CD4-positive, alpha-beta T cell treated with Interleukin-12 subunit alpha and Interleukin-12 subunit beta, for 1 hour (primary cell): Measurements from ENCODE around the gene ATG16L2.
"Not testable (repeated sequence)": the region's sequence is repeated elsewhere in the genome, so short reads cannot be mapped to it uniquely, and the experiment has no call there.

ENCODE experiments used
- DNase-seq: peaks from one replicate; pipeline ENCODE4 v3.0.0-alpha.2; 2020

ATG16L2 gene

DNA sequence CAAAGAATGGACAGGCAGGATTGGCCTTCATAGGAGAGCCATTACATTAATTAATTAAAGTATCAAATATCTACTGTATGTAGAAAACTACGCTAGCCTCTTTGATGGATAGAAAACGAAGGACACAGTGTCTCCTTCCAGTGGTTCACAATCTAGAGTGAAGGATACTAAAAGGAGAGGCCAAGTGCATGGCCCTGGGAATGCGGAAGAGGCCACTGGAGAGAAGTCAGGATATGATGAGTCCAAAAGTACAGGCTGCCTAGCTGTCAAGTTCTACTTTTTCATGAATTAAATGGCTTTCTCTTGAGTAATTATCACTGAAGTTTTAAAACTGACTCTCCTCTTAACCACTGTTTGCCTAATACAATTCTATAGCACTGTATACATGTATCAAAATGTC is 41.9 kb downstream of the ATG16L2 start:
- DNase-seq: no peak

- no peak for DNase-seq
Observed at GRCh38 chr11:72856551-72857345, 42.5 kb downstream of the ATG16L2 start.

DNA sequence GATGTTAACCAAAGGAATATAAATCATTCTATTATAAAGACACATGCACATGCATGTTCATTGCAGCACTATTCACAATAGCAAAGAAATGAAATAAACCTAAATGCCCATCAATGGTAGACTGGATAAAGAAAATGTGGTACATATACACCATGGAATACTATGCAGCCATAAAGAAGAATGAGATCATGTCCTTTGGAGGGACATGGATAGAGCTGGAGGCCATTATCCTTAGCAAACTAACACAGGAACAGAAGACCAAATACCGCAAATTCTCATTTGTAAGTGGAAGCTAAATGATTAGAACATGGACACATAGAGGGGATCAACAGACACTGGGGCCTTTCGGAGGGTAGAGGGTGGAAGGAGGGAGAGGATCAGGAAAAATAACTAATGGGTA is 44.1 kb downstream of the ATG16L2 start:
- not testable (repeated sequence) for DNase-seq

- DNase-seq: no peak
Observed at GRCh38 chr11:72859126-72859525, 44.9 kb downstream of the ATG16L2 start.

- no peak for DNase-seq
Observed at GRCh38 chr11:72860010-72860409, 45.8 kb downstream of the ATG16L2 start.

- no peak for DNase-seq
Observed at GRCh38 chr11:72860592-72860991, 46.4 kb downstream of the ATG16L2 start.

DNA sequence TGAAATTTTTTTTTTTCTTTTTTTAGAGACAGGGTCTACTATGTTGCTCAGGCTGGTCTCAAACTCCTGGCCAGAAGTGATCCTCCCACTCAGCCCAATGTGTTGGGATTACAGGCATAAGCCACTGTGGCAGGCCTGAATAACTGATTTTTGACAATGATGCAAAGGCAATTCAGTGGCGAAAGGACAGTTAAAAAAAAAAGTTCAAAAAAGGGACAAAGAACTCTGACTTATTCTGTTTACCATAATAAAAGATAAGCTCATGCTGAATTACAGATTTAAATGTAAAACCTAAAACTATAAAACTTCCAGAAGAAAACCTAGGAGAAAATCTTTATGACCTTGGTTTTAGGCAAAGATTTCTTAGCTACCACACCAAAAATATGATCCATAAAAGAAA is 48.9 kb downstream of the ATG16L2 start:
- DNase-seq: no peak

GRCh38 chr11:72863916-72864315 is 49.7 kb downstream of the ATG16L2 start:
- DNase-seq: no peak

DNA sequence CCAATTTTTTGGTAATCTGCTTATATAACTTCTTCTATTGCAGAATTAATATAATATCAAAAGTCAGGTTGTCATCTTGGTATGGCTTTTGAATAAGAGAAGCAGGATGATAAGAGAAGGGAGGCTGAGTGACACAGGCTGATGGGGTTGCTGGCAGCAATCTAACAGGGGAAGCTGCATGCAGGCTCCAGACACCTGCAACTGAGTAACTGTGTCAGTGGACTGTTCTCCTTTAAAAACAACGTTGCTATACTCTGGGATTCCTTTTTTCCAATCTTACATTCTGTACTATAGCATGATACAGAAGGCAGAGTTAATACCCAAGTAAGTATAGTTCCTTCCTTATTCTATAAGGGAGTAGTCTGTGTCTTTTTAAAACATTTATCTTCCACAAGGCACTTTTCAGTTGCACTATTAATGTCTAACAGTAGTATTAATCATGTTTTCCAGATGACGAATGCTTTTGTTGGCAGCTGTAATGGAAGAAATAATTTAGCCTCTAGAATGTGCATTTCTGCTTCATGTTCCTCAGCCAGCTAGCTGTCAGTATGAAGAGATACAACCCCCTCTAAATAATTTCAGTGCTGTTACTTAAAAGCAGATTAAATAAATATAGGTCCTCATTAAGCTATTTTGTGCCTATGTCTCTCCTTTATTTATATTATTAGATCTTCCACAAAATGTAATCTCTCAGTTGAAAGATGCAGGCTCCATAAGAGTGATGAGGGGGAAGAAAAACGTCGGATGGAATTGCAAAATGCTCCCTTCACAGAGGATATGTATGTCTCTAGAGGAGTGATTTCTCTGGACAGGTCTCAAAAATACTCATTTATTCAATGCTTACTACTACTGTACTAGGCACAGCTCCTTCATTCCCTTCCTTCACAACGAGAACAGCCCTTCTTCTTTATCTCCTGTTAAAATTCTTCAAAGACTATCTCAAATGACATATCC is 50.8 kb downstream of the ATG16L2 start:
- DNase-seq: no peak

DNA sequence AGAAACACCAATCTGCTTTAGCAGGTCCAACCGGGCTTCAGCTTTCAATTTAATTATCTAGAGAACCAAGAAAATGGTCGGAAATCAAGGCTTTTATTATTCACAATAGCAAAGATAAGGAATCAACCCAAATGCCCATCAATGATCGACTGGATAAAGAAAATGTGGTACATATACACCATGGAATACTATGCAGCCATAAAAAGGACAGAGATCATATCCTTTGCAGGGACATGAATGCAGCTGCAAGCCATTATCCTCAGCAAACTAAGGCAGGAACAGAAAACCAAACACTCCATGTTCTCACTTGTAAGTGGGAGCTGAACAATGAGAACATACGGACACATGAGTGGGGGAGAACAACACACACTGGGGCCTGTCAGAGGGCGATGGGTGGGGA is 53.8 kb downstream of the ATG16L2 start:
- DNase-seq: no peak

DNA sequence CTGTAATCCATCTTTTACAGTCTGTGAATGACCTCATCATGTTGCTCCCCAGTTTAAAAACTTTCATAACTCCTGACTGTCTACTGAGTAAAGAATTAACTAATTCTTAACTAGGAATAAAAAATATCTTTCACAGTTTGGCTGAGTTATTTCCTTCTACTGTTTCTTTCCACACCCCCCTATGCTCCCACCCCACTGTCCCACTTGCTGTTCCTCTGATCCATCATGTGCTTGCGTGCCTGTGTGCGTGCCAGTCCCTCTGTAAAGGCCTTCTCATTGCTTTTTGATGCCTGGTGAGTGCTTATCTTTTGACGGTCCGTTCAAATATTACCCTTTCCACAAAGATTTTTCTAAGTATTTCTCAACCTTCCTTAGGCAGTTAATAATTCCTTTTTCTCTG is 55.6 kb downstream of the ATG16L2 start:
- DNase-seq: no peak

DNA sequence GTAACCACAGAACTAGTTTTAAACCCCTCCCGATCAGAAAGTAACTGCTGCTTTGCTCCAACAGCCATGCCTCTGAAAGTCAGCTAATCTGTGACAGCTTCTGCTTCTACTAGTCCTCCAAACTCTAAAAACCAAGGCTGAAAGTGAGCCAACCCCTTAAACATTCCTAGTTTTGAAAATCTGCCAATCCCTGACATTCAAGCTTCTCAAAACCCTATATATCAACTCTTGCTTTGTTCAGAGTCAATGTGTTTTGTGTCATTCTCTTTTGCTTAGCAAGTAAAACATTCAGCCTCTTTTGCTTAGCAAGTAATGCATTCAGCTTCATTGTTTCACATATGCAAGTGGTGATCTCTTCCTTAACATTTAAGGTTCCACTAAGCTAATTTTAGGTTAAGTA is 56.9 kb downstream of the ATG16L2 start:
- no peak for DNase-seq

- no peak for DNase-seq
Observed at GRCh38 chr11:72872012-72872411, 57.8 kb downstream of the ATG16L2 start.

DNA sequence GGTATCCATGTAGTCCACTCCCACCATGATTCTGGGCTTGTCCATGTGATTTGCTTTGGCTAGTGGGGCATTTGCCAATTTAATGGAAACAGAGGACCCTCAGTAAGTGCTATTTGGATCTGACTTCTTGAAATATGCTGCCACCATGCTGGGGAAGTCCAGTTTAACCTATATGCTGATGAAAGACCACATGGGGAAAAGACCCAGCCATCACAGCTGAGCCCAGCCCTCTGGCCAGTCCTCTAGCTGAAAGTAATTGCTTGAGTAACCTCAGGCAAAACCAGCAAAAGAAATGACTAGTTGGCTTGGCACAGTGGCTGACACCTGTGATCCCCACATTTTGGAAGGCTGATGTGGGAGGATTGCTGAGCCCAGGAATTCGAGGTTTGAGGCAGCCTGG is 61.5 kb downstream of the ATG16L2 start:
- no peak for DNase-seq

GRCh38 chr11:72876147-72876546 is 61.9 kb downstream of the ATG16L2 start:
- no peak for DNase-seq
